HCT116 (cell line): Measurements from ENCODE around the gene PSENEN. TPM values are rescaled to one million over a fixed set of nuclear protein-coding genes. Genes with fewer than 3 reads are reported as not detected.

ENCODE experiments used
- ATAC-seq: fragments of 200-7000 bp; cut with Tn5 transposase; 2 replicates; pipeline ENCODE4 v1.9.1; 2020; ENCODE audit warnings: mild to moderate bottlenecking, moderate library complexity
- Bru-seq: library from RNA; stranded (reverse); fragments of 400-500 nt; gene quantifications from one replicate; lab custom pipeline; 2021; lab: Mats Ljungman, UMichigan
- BruChase-seq, 2 experiments: library from RNA; stranded (reverse); fragments of 400-500 nt; gene quantifications; one replicate each; lab custom pipeline; 2021; lab: Mats Ljungman, UMichigan
- BruUV-seq: library from RNA; stranded (reverse); fragments of 400-500 nt; replicated peaks from 2 replicates; lab custom pipeline; 2021; lab: Mats Ljungman, UMichigan
- CTCF ChIA-PET: fragments of 300-600 bp; sonication (Branson Sonifier 250); formaldehyde crosslinking; loops from one replicate; lab custom pipeline; 2021; ENCODE audit warnings: antibody characterized with exemption; lab: Charles Lee
- POLR2A ChIA-PET: fragments of 300-600, 350-600 bp; sonication (Branson Sonifier 250); formaldehyde crosslinking; loops from one replicate; lab custom pipeline; 2021; ENCODE audit warnings: antibody characterized with exemption; lab: Charles Lee
- RAD21 ChIA-PET, 2 experiments: fragments of 300-600 bp; sonication (Branson Sonifier 250); formaldehyde crosslinking; loops; one replicate each; lab custom pipeline; 2023; ENCODE audit warnings: low total read pairs in 2 of 2; ENCODE audit not compliant: uncharacterized antibody in 2 of 2, unreplicated experiment in 2 of 2, low non-redundant PET in 1 of 2; lab: Charles Lee
- DNase-seq: peaks from one replicate; pipeline ENCODE4 v3.0.0-alpha.2; 2010; ENCODE audit warnings: low read depth, low spot score
- H2AFZ ChIP-seq: fragments of 200-600 bp; shearing (Covaris generic), sonication (generic); 2 replicates; pipeline ENCODE4 v1.6.1; 2017; ENCODE audit warnings: low read depth, mixed run types, mixed read lengths, antibody characterized with exemption, low read length; ENCODE audit not compliant: poor library complexity, severe bottlenecking
- H3K27ac ChIP-seq: 2 replicates; pipeline ENCODE4 v1.5.1; 2012; ENCODE audit warnings: low read depth, low read length
- H3K27me3 ChIP-seq: fragments of 200-600 bp; sonication (generic); 2 replicates; pipeline ENCODE4 v1.6.1; 2016; ENCODE audit warnings: mixed run types, low read length, mixed read lengths; ENCODE audit not compliant: insufficient read depth
- H3K36me3 ChIP-seq, 2 experiments: fragments of 200-500 bp in 1 of 2; fragments of 200-600 bp in 1 of 2; sonication (Bioruptor generic) in 1 of 2; sonication (generic) in 1 of 2; 2 replicates each; pipeline versions ENCODE4 v1.5.1 to v1.6.1; 2014 to 2016; ENCODE audit warnings: low read length in 2 of 2, inconsistent platforms in 1 of 2, mixed read lengths in 1 of 2, mixed run types in 1 of 2; ENCODE audit not compliant: insufficient read depth in 2 of 2, control insufficient read depth in 1 of 2
- H3K4me1 ChIP-seq, 2 experiments: fragments of 200-600 bp in 1 of 2; sonication (generic) in 1 of 2; 2 replicates each; pipeline versions ENCODE4 v1.5.1 to v1.6.1; 2012 to 2017; ENCODE audit warnings: low read length in 2 of 2, inconsistent platforms in 1 of 2, mild to moderate bottlenecking in 1 of 2, mixed read lengths in 1 of 2, mixed run types in 1 of 2, moderate library complexity in 1 of 2; ENCODE audit not compliant: insufficient read depth in 2 of 2, control insufficient read depth in 1 of 2
- H3K4me2 ChIP-seq: fragments of 200-600 bp; sonication (generic); 2 replicates; pipeline ENCODE4 v1.6.1; 2017; ENCODE audit warnings: mixed run types, low read length, mixed read lengths
- H3K4me3 ChIP-seq, 2 experiments: fragments of 200-600 bp in 1 of 2; sonication (generic) in 1 of 2; replicated peaks in 1 of 2; 2 replicates each; pipeline ENCODE4 v1.5.1; 2011 to 2016; ENCODE audit warnings: low read length in 2 of 2, control low read depth in 1 of 2, low read depth in 1 of 2, mild to moderate bottlenecking in 1 of 2, mixed read lengths in 1 of 2, mixed run types in 1 of 2
- H3K79me2 ChIP-seq: fragments of 200-600 bp; sonication (generic); 2 replicates; pipeline ENCODE4 v1.6.1; 2017; ENCODE audit warnings: mild to moderate bottlenecking, mixed run types, low read length, moderate library complexity, mixed read lengths; ENCODE audit not compliant: insufficient read depth
- H3K9ac ChIP-seq: fragments of 200-600 bp; sonication (generic); 2 replicates; pipeline ENCODE4 v1.6.1; 2016; ENCODE audit warnings: low read length, mixed read lengths
- H3K9me2 ChIP-seq: fragments of 200-600 bp; sonication (generic), shearing (Covaris generic); 2 replicates; pipeline ENCODE4 v1.6.1; 2017; ENCODE audit warnings: mixed run types, mild to moderate bottlenecking, moderate library complexity; ENCODE audit not compliant: insufficient read depth
- H3K9me3 ChIP-seq, 2 experiments: fragments of 200-500 bp in 1 of 2; fragments of 200-600 bp in 1 of 2; sonication (Bioruptor generic) in 1 of 2; sonication (generic) in 1 of 2; 2 replicates each; pipeline ENCODE4 v1.6.1; 2014 to 2017; ENCODE audit warnings: low read length in 2 of 2, mixed read lengths in 2 of 2, inconsistent platforms in 1 of 2, low read depth in 1 of 2, mild to moderate bottlenecking in 1 of 2, mixed run types in 1 of 2, moderate library complexity in 1 of 2; ENCODE audit not compliant: control insufficient read depth in 1 of 2, insufficient read depth in 1 of 2
- H4K20me1 ChIP-seq: fragments of 200-600 bp; sonication (generic), shearing (Covaris generic); 2 replicates; pipeline ENCODE4 v1.6.1; 2017; ENCODE audit warnings: mixed run types, mild to moderate bottlenecking, moderate library complexity; ENCODE audit not compliant: insufficient read depth
- CBX3 ChIP-seq: IDR thresholded peaks from 2 replicates; pipeline ENCODE4 v1.6.1; 2012; ENCODE audit warnings: low read depth
- CEBPB ChIP-seq: IDR thresholded peaks from 2 replicates; pipeline ENCODE4 v1.6.1; 2012; ENCODE audit warnings: low read depth
- EGR1 ChIP-seq: IDR thresholded peaks from 2 replicates; pipeline ENCODE4 v1.6.1; 2012; ENCODE audit warnings: low read depth
- ELF1 ChIP-seq: IDR thresholded peaks from 2 replicates; pipeline ENCODE4 v1.6.1; 2012; ENCODE audit warnings: low read depth, borderline replicate concordance
- EZH2 ChIP-seq: fragments of 200-600 bp; sonication (generic); IDR thresholded peaks from 2 replicates; pipeline ENCODE4 v1.6.1; 2017; ENCODE audit warnings: antibody characterized with exemption, mixed run types
- EZH2phosphoT487 ChIP-seq: fragments of 200-600 bp; IDR thresholded peaks from 2 replicates; pipeline ENCODE4 v1.6.1; 2018; ENCODE audit warnings: antibody characterized with exemption, borderline replicate concordance
- FOSL1 ChIP-seq: IDR thresholded peaks from 2 replicates; pipeline ENCODE4 v1.6.1; 2012; ENCODE audit warnings: low read depth
- JUND ChIP-seq: IDR thresholded peaks from 2 replicates; pipeline ENCODE4 v1.6.1; 2012
- POLR2A ChIP-seq: IDR thresholded peaks from 2 replicates; pipeline ENCODE4 v1.7.0; 2011; ENCODE audit warnings: borderline replicate concordance; ENCODE audit not compliant: insufficient read depth, insufficient read length; ENCODE audit errors: extremely low read depth
- POLR2AphosphoS5 ChIP-seq: IDR thresholded peaks from 2 replicates; pipeline ENCODE4 v1.6.1; 2011; ENCODE audit warnings: mild to moderate bottlenecking, low read depth, low read length, moderate library complexity
- RAD21 ChIP-seq: IDR thresholded peaks from 2 replicates; pipeline ENCODE4 v1.6.1; 2012; ENCODE audit warnings: low read depth, mild to moderate bottlenecking
- SP1 ChIP-seq: IDR thresholded peaks from 2 replicates; pipeline ENCODE4 v1.6.1; 2012; ENCODE audit warnings: low read depth
- SRF ChIP-seq: IDR thresholded peaks from 2 replicates; pipeline ENCODE4 v1.6.1; 2012; ENCODE audit warnings: low read depth
- TCF7L2 ChIP-seq: IDR thresholded peaks from 2 replicates; pipeline ENCODE4 v1.7.0; 2011; ENCODE audit warnings: borderline replicate concordance, inconsistent platforms; ENCODE audit not compliant: insufficient read depth, insufficient read length; ENCODE audit errors: extremely low read depth
- YY1 ChIP-seq: IDR thresholded peaks from 2 replicates; pipeline ENCODE4 v1.6.1; 2011; ENCODE audit warnings: low read length, low read depth, moderate library complexity, mild to moderate bottlenecking; ENCODE audit not compliant: insufficient replicate concordance; ENCODE audit errors: extremely low read depth
- ZFX ChIP-seq: fragments of 450-650 bp; IDR thresholded peaks from 2 replicates; pipeline ENCODE4 v1.6.1; 2017
- ZNF274 ChIP-seq: fragments of 200-500 bp; sonication (Bioruptor generic); IDR thresholded peaks from 2 replicates; pipeline ENCODE4 v1.6.1; 2014; ENCODE audit warnings: mild to moderate bottlenecking, low read depth, low read length, inconsistent platforms
- intact Hi-C: fragments of 100-400 bp; cut with micrococcal nuclease; formaldehyde crosslinking; loops from 2 replicates; pipeline ENCODE4 v1.10.0; 2022
- long read RNA-seq: library from polyadenylated mRNA; unstranded; transcript quantifications from one replicate; pipeline ENCODE4 v2.0.0, GENCODE V29; 2021; ENCODE audit not compliant: unreplicated experiment
- polyA plus RNA-seq: library from polyadenylated mRNA; unstranded; fragments of >200 nt; gene quantifications from 2 replicates; pipeline ENCODE4 v1.2.1, GENCODE V29; 2012; ENCODE audit warnings: missing spikeins
- total RNA-seq: library from RNA; stranded (reverse); gene quantifications from one replicate; pipeline ENCODE4 v1.2.1, GENCODE V29; 2021; ENCODE audit not compliant: unreplicated experiment
- TF ChIP-seq, protein P1 (sequence below): IDR thresholded peaks from 2 replicates; pipeline ENCODE4 v1.6.1; 2012
- TF ChIP-seq, protein P2 (sequence below): IDR thresholded peaks from 2 replicates; pipeline ENCODE4 v1.6.1; 2012
- TF ChIP-seq, protein P3 (sequence below): IDR thresholded peaks from 2 replicates; pipeline ENCODE4 v1.6.1; 2011; ENCODE audit warnings: mild to moderate bottlenecking, low read length, moderate library complexity; ENCODE audit not compliant: insufficient replicate concordance; ENCODE audit errors: extremely low read depth
- TF ChIP-seq, protein P4 (sequence below), 3 experiments: fragments of 200-600 bp in 1 of 3; sonication (generic) in 1 of 3; IDR thresholded peaks in 2 of 3; conservative IDR thresholded peaks in 1 of 3; 2 replicates each; pipeline ENCODE4 v1.5.1; 2012 to 2017; ENCODE audit warnings: low read depth in 2 of 3, low read length in 2 of 3, antibody characterized with exemption in 1 of 3, borderline replicate concordance in 1 of 3, control low read depth in 1 of 3, mild to moderate bottlenecking in 1 of 3, mixed read lengths in 1 of 3, mixed run types in 1 of 3, moderate library complexity in 1 of 3; ENCODE audit not compliant: insufficient read depth in 1 of 3

Gene PSENEN, protein sequence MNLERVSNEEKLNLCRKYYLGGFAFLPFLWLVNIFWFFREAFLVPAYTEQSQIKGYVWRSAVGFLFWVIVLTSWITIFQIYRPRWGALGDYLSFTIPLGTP
- total RNA-seq, result 55.3 TPM
- 45.3 and 59.7 TPM in 2 replicates for polyA plus RNA-seq
- Bru-seq, nascent RNA, result percentile 78 among the genes with signal in this experiment
- BruChase-seq, experiment 1, labeled RNA remaining after a 6-hour chase, result percentile 96 among the genes with signal in this experiment
- BruChase-seq, experiment 2, labeled RNA remaining after a 2-hour chase, result percentile 88 among the genes with signal in this experiment
- long read RNA-seq, transcript PSENEN-202 (4 exons, 1,661 nt), result major isoform, 19 of 24 reads
- long read RNA-seq, partial matches to known transcripts, result 2 of 24 reads
- long read RNA-seq, other reads (novel, unspliced or antisense), result 0 of 24 reads

DNA sequence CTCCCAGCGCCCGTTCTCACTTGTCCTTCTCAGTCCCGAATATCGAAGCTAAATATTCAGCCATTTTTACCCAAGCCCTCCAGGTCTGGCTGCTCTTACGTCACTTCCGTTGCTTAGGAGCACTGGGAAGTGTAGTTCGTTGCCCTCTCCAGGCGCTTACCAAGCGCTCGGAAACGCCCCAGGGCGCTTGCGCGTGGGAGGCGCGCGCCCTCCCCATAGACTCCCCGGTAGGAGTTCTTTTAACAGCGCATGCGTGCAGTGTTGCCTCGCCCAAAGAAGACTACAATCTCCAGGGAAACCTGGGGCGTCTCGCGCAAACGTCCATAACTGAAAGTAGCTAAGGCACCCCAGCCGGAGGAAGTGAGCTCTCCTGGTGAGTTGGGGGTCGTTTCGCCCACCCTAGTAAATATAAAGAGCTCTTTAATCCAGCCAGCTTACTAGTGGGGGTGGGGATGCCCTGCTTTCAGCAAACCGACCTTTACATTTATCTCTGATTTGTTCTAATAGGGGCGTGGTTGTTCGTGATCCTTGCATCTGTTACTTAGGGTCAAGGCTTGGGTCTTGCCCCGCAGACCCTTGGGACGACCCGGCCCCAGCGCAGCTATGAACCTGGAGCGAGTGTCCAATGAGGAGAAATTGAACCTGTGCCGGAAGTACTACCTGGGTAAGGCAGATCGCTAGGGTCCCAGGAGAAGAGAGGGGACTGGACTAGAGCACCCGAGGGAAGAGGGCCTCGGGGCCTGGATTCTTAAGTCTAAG is at the start of gene PSENEN, which contains the start of gene U2AF1L4:
TSS of gene PSENEN (plus strand) at position 324 of the 759 bp plus-strand sequence. CDS start at position 604, 280 bp downstream.
TSS of gene U2AF1L4 (minus strand) at position 91 of the 759 bp plus-strand sequence. CDS start at position 64, 27 bp downstream.
- ChIA-PET RAD21 (interaction anchor here in 1 of 2 experiments (0.7 to 1.7 kb wide), 2 partner anchors 74 to 188 kb away, joined by 4 to 6 read pairs; no protein-coding TSS in a partner anchor), CTCF (interaction anchor here (0.9 to 2.2 kb wide), 3 partner anchors 43 to 187 kb away, joined by 3 to 6 read pairs (median 3); no protein-coding TSS in a partner anchor), POLR2A (interaction anchor here (0.6 to 1.7 kb wide), 9 partner anchors 10 to 124 kb away, joined by 3 to 7 read pairs (median 4); partner anchors contain the start of gene COX6B1)
- Histone ChIP-seq H3K79me2 (peaks cover 19% of the 10 kb centered on the region), H3K4me2 (peak within 1 kb of the TSS; percentile 99), H2AFZ (no peak within 1 kb of the TSS), H3K4me3 (peak within 1 kb of the TSS; percentile 93 to 99), H3K27me3 (no peaks in the 10 kb centered on the region), H3K9me2 (no peaks in the 10 kb centered on the region), H3K36me3 (no peaks in the 10 kb centered on the region; a peak in 1 of 4 replicates), H4K20me1 (no peaks in the 10 kb centered on the region), H3K9ac (peak within 1 kb of the TSS; percentile 82), H3K9me3 (no peaks in the 10 kb centered on the region), H3K4me1 (peaks cover 29 to 36% of the 10 kb centered on the region in 2 experiments), H3K27ac (peak within 1 kb of the TSS; percentile 78)
- DNase-seq (peak; percentile 99), ATAC-seq (peak; percentile 71)
- TSS peak; percentile 70 for BruUV-seq
- intact Hi-C loops, result no loop called here
- TF ChIP-seq ZNF274 (no peak), ZFX (no peak), CBX3 (no peak), EZH2 (no peak), SP1 (peak; percentile 52; the same call in 1 of the 2 replicates), EZH2phosphoT487 (no peak), JUND (no peak), CEBPB (no peak), EGR1 (peak; percentile 86), ELF1 (no peak; the same call in 1 of the 2 replicates), RAD21 (no peak), POLR2A (no peak), FOSL1 (no peak), POLR2AphosphoS5 (peak; percentile 78), SRF (no peak), TCF7L2 (no peak), YY1 (peak; percentile 85)
- TF ChIP-seq, protein P1, sequence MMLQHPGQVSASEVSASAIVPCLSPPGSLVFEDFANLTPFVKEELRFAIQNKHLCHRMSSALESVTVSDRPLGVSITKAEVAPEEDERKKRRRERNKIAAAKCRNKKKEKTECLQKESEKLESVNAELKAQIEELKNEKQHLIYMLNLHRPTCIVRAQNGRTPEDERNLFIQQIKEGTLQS, result no peak
- TF ChIP-seq, protein P2, sequence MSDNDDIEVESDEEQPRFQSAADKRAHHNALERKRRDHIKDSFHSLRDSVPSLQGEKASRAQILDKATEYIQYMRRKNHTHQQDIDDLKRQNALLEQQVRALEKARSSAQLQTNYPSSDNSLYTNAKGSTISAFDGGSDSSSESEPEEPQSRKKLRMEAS, result no peak
- TF ChIP-seq, protein P3, sequence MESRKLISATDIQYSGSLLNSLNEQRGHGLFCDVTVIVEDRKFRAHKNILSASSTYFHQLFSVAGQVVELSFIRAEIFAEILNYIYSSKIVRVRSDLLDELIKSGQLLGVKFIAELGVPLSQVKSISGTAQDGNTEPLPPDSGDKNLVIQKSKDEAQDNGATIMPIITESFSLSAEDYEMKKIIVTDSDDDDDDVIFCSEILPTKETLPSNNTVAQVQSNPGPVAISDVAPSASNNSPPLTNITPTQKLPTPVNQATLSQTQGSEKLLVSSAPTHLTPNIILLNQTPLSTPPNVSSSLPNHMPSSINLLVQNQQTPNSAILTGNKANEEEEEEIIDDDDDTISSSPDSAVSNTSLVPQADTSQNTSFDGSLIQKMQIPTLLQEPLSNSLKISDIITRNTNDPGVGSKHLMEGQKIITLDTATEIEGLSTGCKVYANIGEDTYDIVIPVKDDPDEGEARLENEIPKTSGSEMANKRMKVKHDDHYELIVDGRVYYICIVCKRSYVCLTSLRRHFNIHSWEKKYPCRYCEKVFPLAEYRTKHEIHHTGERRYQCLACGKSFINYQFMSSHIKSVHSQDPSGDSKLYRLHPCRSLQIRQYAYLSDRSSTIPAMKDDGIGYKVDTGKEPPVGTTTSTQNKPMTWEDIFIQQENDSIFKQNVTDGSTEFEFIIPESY, result no peak
- TF ChIP-seq, protein P4, sequence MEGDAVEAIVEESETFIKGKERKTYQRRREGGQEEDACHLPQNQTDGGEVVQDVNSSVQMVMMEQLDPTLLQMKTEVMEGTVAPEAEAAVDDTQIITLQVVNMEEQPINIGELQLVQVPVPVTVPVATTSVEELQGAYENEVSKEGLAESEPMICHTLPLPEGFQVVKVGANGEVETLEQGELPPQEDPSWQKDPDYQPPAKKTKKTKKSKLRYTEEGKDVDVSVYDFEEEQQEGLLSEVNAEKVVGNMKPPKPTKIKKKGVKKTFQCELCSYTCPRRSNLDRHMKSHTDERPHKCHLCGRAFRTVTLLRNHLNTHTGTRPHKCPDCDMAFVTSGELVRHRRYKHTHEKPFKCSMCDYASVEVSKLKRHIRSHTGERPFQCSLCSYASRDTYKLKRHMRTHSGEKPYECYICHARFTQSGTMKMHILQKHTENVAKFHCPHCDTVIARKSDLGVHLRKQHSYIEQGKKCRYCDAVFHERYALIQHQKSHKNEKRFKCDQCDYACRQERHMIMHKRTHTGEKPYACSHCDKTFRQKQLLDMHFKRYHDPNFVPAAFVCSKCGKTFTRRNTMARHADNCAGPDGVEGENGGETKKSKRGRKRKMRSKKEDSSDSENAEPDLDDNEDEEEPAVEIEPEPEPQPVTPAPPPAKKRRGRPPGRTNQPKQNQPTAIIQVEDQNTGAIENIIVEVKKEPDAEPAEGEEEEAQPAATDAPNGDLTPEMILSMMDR (IDR thresholded peaks at IDR 0.05 in 2 of 3, conservative IDR thresholded peaks at IDR 0.05 in 1 of 3; ENCODE audit: borderline replicate concordance in 1 of 3, insufficient read depth in 1 of 3, low read depth in 2 of 3, low read length in 2 of 3), result no peak
